GM19193 (cell line): ENCODE data around the gene SPTBN5.

Experiments
- POLR2A ChIP-seq: IDR thresholded peaks from 4 replicates; pipeline ENCODE4 v1.6.1; 2011; ENCODE audit not compliant: insufficient read depth, insufficient read length; ENCODE audit errors: extremely low read depth

Gene SPTBN5

GRCh38 chr15:41827880-41828806 is 65.7 kb downstream of the SPTBN5 start, which contains the start of gene JMJD7:
TSS of gene JMJD7 (plus strand) at chr15:41828092. CDS start at chr15:41828125, 33 bp downstream.
- peak; percentile 71 for TF ChIP-seq POLR2A

- no peak for TF ChIP-seq POLR2A
Observed at GRCh38 chr15:41827290-41827879, 66.5 kb downstream of the SPTBN5 start.

GRCh38 chr15:41825572-41826535 is 68.0 kb downstream of the SPTBN5 start:
- TF ChIP-seq POLR2A = no peak

- TF ChIP-seq POLR2A = no peak
Observed at GRCh38 chr15:41825145-41825544, 68.7 kb downstream of the SPTBN5 start.

GRCh38 chr15:41824062-41824745 is 69.6 kb downstream of the SPTBN5 start:
- TF ChIP-seq POLR2A = no peak

- no peak for TF ChIP-seq POLR2A
Observed at GRCh38 chr15:41823502-41823901, 70.4 kb downstream of the SPTBN5 start.

- TF ChIP-seq POLR2A = no peak
Observed at GRCh38 chr15:41822957-41823356, 70.9 kb downstream of the SPTBN5 start.

GRCh38 chr15:41822471-41822870 is 71.4 kb downstream of the SPTBN5 start:
- TF ChIP-seq POLR2A = no peak

- no peak for TF ChIP-seq POLR2A
Observed at GRCh38 chr15:41821831-41822230, 72.0 kb downstream of the SPTBN5 start.

GRCh38 chr15:41820791-41821423 is 72.9 kb downstream of the SPTBN5 start:
- no peak for TF ChIP-seq POLR2A

GRCh38 chr15:41819455-41820050 is 74.3 kb downstream of the SPTBN5 start:
- no peak for TF ChIP-seq POLR2A

GRCh38 chr15:41817781-41818180 is 76.1 kb downstream of the SPTBN5 start:
- no peak for TF ChIP-seq POLR2A

- TF ChIP-seq POLR2A = no peak
Observed at GRCh38 chr15:41817327-41817726, 76.5 kb downstream of the SPTBN5 start.
